ENCODE results near the gene ENG.

DNA sequence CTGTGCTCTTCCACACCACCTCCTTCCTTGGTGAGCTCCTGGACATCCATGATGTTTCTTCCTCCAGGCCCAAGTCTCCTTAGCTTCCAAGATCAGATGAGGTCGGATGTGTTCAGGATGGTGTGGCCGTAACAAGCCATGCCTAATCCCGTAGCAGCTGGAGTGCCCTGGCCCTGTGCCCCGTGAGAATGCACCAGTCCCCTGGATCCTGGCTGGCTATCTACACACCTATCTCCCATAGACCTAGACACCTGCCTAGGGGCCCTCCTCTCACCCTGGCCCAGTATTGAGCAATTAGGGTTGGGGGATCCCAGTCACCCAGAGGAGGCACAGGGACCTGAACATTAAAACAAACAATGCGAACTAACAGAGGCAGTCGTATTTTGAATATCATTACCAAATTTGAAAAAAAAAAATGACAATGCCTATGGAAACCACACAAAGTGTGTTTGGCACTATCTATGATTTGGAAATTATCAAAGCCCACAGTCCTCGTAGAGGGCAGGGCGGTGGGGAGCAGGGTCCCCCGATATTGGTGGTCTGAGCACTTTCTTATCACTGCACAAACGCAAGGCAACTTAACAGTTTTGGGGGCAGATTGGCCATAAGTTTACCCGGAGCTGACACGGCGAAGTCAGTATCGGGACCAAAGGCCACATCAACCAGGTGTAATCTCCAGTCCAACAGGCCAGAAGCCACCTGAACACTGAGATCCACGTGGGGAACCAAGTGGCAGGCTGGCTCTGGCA is 13.2 kb downstream of the ENG start:
- TF ChIP-seq, protein P1, sequence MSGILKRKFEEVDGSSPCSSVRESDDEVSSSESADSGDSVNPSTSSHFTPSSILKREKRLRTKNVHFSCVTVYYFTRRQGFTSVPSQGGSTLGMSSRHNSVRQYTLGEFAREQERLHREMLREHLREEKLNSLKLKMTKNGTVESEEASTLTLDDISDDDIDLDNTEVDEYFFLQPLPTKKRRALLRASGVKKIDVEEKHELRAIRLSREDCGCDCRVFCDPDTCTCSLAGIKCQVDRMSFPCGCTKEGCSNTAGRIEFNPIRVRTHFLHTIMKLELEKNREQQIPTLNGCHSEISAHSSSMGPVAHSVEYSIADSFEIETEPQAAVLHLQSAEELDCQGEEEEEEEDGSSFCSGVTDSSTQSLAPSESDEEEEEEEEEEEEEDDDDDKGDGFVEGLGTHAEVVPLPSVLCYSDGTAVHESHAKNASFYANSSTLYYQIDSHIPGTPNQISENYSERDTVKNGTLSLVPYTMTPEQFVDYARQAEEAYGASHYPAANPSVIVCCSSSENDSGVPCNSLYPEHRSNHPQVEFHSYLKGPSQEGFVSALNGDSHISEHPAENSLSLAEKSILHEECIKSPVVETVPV (CRISPR knock-in tag; IDR thresholded peaks at IDR 0.05), result no peak
- TF ChIP-seq PPARA (CRISPR knock-in tag; IDR thresholded peaks at IDR 0.05; ENCODE audit: borderline replicate concordance), result no peak
- TF ChIP-seq, protein P2, sequence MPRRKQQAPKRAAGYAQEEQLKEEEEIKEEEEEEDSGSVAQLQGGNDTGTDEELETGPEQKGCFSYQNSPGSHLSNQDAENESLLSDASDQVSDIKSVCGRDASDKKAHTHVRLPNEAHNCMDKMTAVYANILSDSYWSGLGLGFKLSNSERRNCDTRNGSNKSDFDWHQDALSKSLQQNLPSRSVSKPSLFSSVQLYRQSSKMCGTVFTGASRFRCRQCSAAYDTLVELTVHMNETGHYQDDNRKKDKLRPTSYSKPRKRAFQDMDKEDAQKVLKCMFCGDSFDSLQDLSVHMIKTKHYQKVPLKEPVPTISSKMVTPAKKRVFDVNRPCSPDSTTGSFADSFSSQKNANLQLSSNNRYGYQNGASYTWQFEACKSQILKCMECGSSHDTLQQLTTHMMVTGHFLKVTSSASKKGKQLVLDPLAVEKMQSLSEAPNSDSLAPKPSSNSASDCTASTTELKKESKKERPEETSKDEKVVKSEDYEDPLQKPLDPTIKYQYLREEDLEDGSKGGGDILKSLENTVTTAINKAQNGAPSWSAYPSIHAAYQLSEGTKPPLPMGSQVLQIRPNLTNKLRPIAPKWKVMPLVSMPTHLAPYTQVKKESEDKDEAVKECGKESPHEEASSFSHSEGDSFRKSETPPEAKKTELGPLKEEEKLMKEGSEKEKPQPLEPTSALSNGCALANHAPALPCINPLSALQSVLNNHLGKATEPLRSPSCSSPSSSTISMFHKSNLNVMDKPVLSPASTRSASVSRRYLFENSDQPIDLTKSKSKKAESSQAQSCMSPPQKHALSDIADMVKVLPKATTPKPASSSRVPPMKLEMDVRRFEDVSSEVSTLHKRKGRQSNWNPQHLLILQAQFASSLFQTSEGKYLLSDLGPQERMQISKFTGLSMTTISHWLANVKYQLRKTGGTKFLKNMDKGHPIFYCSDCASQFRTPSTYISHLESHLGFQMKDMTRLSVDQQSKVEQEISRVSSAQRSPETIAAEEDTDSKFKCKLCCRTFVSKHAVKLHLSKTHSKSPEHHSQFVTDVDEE (CRISPR knock-in tag; IDR thresholded peaks at IDR 0.05), result no peak
- no peak for TF ChIP-seq ZFP30 (CRISPR knock-in tag; IDR thresholded peaks at IDR 0.05)
- TF ChIP-seq PATZ1 (CRISPR knock-in tag; IDR thresholded peaks at IDR 0.05; ENCODE audit: borderline replicate concordance), result no peak
- no peak for TF ChIP-seq ARNTL (CRISPR knock-in tag; IDR thresholded peaks at IDR 0.05; ENCODE audit: borderline replicate concordance, low read depth)
- TF ChIP-seq OSR1 (CRISPR knock-in tag; IDR thresholded peaks at IDR 0.05), result no peak
- no peak for TF ChIP-seq ZNF565 (CRISPR knock-in tag; conservative IDR thresholded peaks at IDR 0.05; ENCODE audit: low read depth)

Measured in SK-N-SH treated with all-trans-retinoic acid at 6 μM for 48 hours (cell line).